GM12878 (cell line): ENCODE measurements around the gene TNKS1BP1. TPM values are rescaled to one million over a fixed set of nuclear protein-coding genes. Genes with fewer than 3 reads are reported as not detected.

ENCODE experiments used
- ATAC-seq: fragments of 200-7000 bp; cut with Tn5 transposase; 3 replicates; pipeline ENCODE4 v1.9.1; 2020; ENCODE audit warnings: mild to moderate bottlenecking, moderate library complexity
- BruUV-seq: library from RNA; stranded (reverse); fragments of 400-500 nt; replicated peaks from 2 replicates; lab custom pipeline; 2021; lab: Mats Ljungman, UMichigan
- CTCF ChIA-PET: fragments of 300-600 bp; sonication (Branson Sonifier 250); formaldehyde crosslinking; extraction: SDS; loops from one replicate; lab custom pipeline; 2021; ENCODE audit warnings: inconsistent platforms; lab: Yijun Ruan, JAX
- POLR2A ChIA-PET: fragments of 350-600 bp; formaldehyde crosslinking; extraction: SDS; loops from one replicate; lab custom pipeline; 2021; ENCODE audit warnings: inconsistent platforms; lab: Charles Lee
- RAD21 ChIA-PET: fragments of 300-600 bp; sonication (Branson Sonifier 250); formaldehyde crosslinking; loops from one replicate; lab custom pipeline; 2023; ENCODE audit warnings: antibody characterized with exemption; ENCODE audit not compliant: unreplicated experiment; lab: Charles Lee
- SMC1A ChIA-PET: fragments of 300-600 bp; sonication (Branson Sonifier 250); formaldehyde crosslinking; loops from one replicate; lab custom pipeline; 2023; ENCODE audit not compliant: unreplicated experiment, uncharacterized antibody; lab: Charles Lee
- DNase-seq: peaks from one replicate; pipeline ENCODE4 v3.0.0-alpha.2; 2011; ENCODE audit warnings: low read depth, low spot score
- FAIRE-seq: peaks from 3 replicates; lab custom pipeline; 2011; peaks lifted over from hg19 to GRCh38; lab: Jason Lieb, UNC
- H2AFZ ChIP-seq: 2 replicates; pipeline ENCODE4 v1.6.0; 2011; ENCODE audit warnings: low read depth, low read length, control low read depth; ENCODE audit not compliant: control insufficient read depth
- H3K27ac ChIP-seq: 2 replicates; pipeline ENCODE4 v1.5.1; 2011; ENCODE audit warnings: control low read depth; ENCODE audit not compliant: control insufficient read depth, insufficient read depth
- H3K27me3 ChIP-seq, 2 experiments: replicated peaks in 1 of 2; 2 replicates each; pipeline versions ENCODE4 v1.6.0 to v1.6.1; 2011; ENCODE audit warnings: low read length in 1 of 2; ENCODE audit not compliant: control insufficient read depth in 2 of 2, insufficient read depth in 2 of 2
- H3K36me3 ChIP-seq, 2 experiments: 2 replicates each; pipeline ENCODE4 v1.5.1; 2011; ENCODE audit warnings: low read length in 1 of 2; ENCODE audit not compliant: control insufficient read depth in 2 of 2, insufficient read depth in 2 of 2
- H3K4me1 ChIP-seq: 2 replicates; pipeline ENCODE4 v1.6.1; 2011; ENCODE audit warnings: mild to moderate bottlenecking, low read length, moderate library complexity, mixed read lengths; ENCODE audit not compliant: control insufficient read depth, insufficient read depth
- H3K4me2 ChIP-seq: 2 replicates; pipeline ENCODE4 v1.6.0; 2011; ENCODE audit warnings: control low read depth; ENCODE audit not compliant: control insufficient read depth, insufficient read depth
- H3K4me3 ChIP-seq: fragments of 200-600 bp; sonication (generic); 2 replicates; pipeline ENCODE4 v1.5.1; 2016
- H3K79me2 ChIP-seq: 2 replicates; pipeline ENCODE4 v1.6.0; 2011; ENCODE audit warnings: low read length; ENCODE audit not compliant: control insufficient read depth, insufficient read depth
- H3K9ac ChIP-seq: 2 replicates; pipeline ENCODE4 v1.8.0; 2011; ENCODE audit warnings: low read length, control low read depth, mixed read lengths; ENCODE audit not compliant: control insufficient read depth, insufficient read depth
- H3K9me3 ChIP-seq: replicated peaks from 3 replicates; pipeline ENCODE4 v1.5.1; 2011; ENCODE audit warnings: mild to moderate bottlenecking, low read length; ENCODE audit not compliant: control insufficient read depth, insufficient read depth
- H4K20me1 ChIP-seq: 2 replicates; pipeline ENCODE4 v1.6.0; 2011; ENCODE audit not compliant: control insufficient read depth, insufficient read depth
- BACH1 ChIP-seq: fragments of 450-650 bp; IDR thresholded peaks from 2 replicates; pipeline ENCODE4 v1.6.1; 2017; ENCODE audit warnings: mild to moderate bottlenecking, borderline replicate concordance
- EP300 ChIP-seq, 2 experiments: fragments of 150-350 bp in 1 of 2; IDR thresholded peaks; 2 replicates each; pipeline ENCODE4 v1.6.1; 2011 to 2012; ENCODE audit warnings: low read depth in 2 of 2, low read length in 2 of 2, borderline replicate concordance in 1 of 2, improper control_type of control experiment in 1 of 2, inconsistent platforms in 1 of 2; ENCODE audit not compliant: control insufficient read depth in 1 of 2
- MYC ChIP-seq: IDR thresholded peaks from 2 replicates; pipeline ENCODE4 v1.6.1; 2011; ENCODE audit warnings: mild to moderate bottlenecking, low read length, moderate library complexity, inconsistent platforms; ENCODE audit not compliant: insufficient read depth, insufficient replicate concordance, insufficient read length, severe bottlenecking
- NFYB ChIP-seq: IDR thresholded peaks from 2 replicates; pipeline ENCODE4 v1.6.1; 2011; ENCODE audit warnings: low read depth, mild to moderate bottlenecking, low read length, improper control_type of control experiment, moderate library complexity; ENCODE audit not compliant: insufficient read depth
- RAD21 ChIP-seq: IDR thresholded peaks from 2 replicates; pipeline ENCODE4 v1.6.1; 2011; ENCODE audit warnings: mild to moderate bottlenecking, low read depth, low read length, moderate library complexity; ENCODE audit not compliant: insufficient read depth
- SMC3 ChIP-seq: IDR thresholded peaks from 2 replicates; pipeline ENCODE4 v1.6.1; 2011; ENCODE audit warnings: low read length, improper control_type of control experiment, borderline replicate concordance
- TCF7 ChIP-seq: IDR thresholded peaks from 2 replicates; pipeline ENCODE4 v1.6.1; 2014; ENCODE audit warnings: antibody characterized with exemption, borderline replicate concordance
- ZNF274 ChIP-seq: IDR thresholded peaks from one replicate; pipeline ENCODE4 v1.8.0; 2011; ENCODE audit not compliant: insufficient read length, insufficient read depth
- WGBS: methylation state at CpG from one replicate; pipeline ENCODE4 v1.1.6; 2016; ENCODE audit warnings: low lambda C conversion rate; ENCODE audit not compliant: insufficient replicate concordance, insufficient coverage; ENCODE audit errors: missing lambda C conversion rate; 5-methylcytosine and 5-hydroxymethylcytosine counted together
- in situ Hi-C: fragments of 300-500 bp; cut with MboI; formaldehyde crosslinking; loops from 9 replicates; pipeline ENCODE4 v1.14.3; 2018; ENCODE audit warnings: mixed read lengths
- intact Hi-C: fragments of 100-400 bp; cut with micrococcal nuclease; formaldehyde crosslinking; loops from one replicate; pipeline ENCODE4 v1.14.2; 2022; ENCODE audit not compliant: unreplicated experiment
- polyA plus RNA-seq, 11 experiments: library from polyadenylated mRNA; depleted of rRNA in 4 of 11; unstranded in 6 of 11; stranded (reverse) in 5 of 11; fragments of >200 nt; fragmentation: Nextera tagmentation in 4 of 11; fragmentation: Illumina TruSeq in 1 of 11; extraction: Ambion mirVana in 4 of 11; extraction: Trizol in 1 of 11; gene quantifications; 1 replicate in 1 of 11; 2 replicates in 10 of 11; pipeline versions ENCODE4 v1.2.1 to v1.2.3, GENCODE V29; 2011 to 2016; ENCODE audit warnings: inconsistent platforms in 2 of 11, missing spikeins in 2 of 11, low read depth in 1 of 11
- total RNA-seq, 4 experiments: library from RNA; depleted of rRNA in 3 of 4; stranded (reverse); fragments of >200 nt in 3 of 4; fragmentation: Illumina TruSeq in 1 of 4; extraction: Trizol in 1 of 4; gene quantifications; 2 replicates each; pipeline versions ENCODE4 v1.2.1 to v1.2.3, GENCODE V29; 2013 to 2021
- TF ChIP-seq, protein P1 (sequence below): fragments of 450-650 bp; IDR thresholded peaks from 2 replicates; pipeline ENCODE4 v1.6.1; 2016; ENCODE audit warnings: mild to moderate bottlenecking, moderate library complexity, borderline replicate concordance
- TF ChIP-seq, protein P2 (sequence below): IDR thresholded peaks from 2 replicates; pipeline ENCODE4 v1.6.1; 2012; ENCODE audit warnings: low read length, inconsistent platforms

Gene TNKS1BP1
- total and polyA plus RNA-seq, 10 of the 15 experiments (the other 5 are each of a cell fraction or from before 2014, with no cell fraction given) = 0.26 to 15.8 (median 4.3) TPM

DNA sequence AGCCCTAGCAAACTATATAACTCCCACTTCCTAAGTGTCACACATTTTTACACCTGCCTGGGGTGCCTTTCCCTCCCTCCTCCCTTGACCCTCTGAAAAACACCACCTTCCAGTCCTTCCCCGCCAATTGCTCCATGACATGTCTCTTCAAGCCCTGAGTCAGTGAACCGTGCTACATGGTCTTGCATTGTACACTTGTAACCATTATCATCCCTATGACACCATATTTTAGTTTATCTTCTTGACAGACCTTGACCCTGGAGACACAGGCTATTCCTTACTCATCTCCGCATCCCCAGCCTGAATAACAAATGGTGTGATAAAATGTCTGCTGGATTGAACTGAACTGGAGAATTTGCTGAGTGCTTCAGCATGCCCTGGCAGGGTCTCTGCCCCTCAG is 36.9 kb downstream of the TNKS1BP1 start:
- Histone ChIP-seq H3K4me2 (no peak overlapping the region), H3K79me2 (no peaks in the 10 kb centered on the region), H3K4me1 (no peaks in the 10 kb centered on the region), H2AFZ (no peak overlapping the region), H3K4me3 (no peak overlapping the region), H3K9me3 (no peaks in the 10 kb centered on the region; the same call in 2 of the 3 replicates), H4K20me1 (no peaks in the 10 kb centered on the region), H3K9ac (no peak overlapping the region), H3K27me3 (peaks cover 2 to 3% of the 10 kb centered on the region in 2 experiments; a peak in 2 of 4 replicates), H3K27ac (no peak overlapping the region), H3K36me3 (no peaks in the 10 kb centered on the region)
- in situ Hi-C loops = no loop called here
- 69% methylated on average over 3 of the region's 3 CpGs for WGBS
- RAD21 ChIA-PET = no interaction called here
- SMC1A ChIA-PET = no interaction called here
- POLR2A ChIA-PET = no interaction called here
- ATAC-seq = no peak
- intact Hi-C loops = no loop called here
- CTCF ChIA-PET = no interaction called here
- BruUV-seq = no TSS peak
- DNase-seq = no peak
- FAIRE-seq = no peak
- TF ChIP-seq RAD21 (no peak), SMC3 (no peak)

DNA sequence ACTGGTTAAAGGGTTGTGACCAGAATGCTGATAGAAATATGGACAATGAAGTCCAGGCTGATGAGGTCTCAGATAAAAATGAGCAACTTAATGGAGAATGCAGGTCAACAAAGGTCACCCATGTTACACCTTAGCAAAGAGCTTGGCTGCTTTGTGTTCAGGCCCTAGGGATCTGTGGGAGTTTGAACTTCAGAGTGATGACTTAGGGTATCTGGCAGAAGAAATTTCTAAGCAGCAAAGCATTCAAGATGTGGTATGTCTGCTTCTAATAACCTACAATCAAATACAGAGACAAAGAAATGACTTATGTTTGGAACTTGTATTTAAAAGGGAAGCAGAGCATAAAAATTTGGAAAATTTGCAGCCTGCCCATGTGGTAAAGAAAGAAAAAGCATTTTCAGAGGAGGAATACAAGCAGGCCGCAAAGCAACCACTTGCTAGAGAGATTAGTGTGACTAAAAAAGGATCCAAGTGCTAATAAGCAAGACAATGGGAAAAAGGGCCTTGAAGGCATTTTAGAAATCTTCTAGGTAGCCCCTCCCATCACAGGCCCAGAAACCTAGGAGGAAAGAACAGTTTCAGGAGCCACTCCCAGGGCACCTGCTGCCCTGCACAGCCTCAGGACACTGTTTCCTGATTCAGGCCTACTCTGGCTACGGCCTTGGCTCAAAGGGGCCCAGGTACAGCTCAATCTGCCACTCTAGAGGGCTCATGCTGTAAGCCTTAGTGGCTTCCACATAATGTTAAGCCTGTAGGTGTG is 41.3 kb downstream of the TNKS1BP1 start:
- no TSS peak for BruUV-seq
- H3K4me1 ChIP-seq = no peaks in the 10 kb centered on the region
- no peak overlapping the region for H3K4me2 ChIP-seq
- no peak overlapping the region for H3K4me3 ChIP-seq
- intact Hi-C loops = no loop called here
- H3K79me2 ChIP-seq = no peaks in the 10 kb centered on the region
- ChIA-PET SMC1A (no interaction called here), POLR2A (no interaction called here), RAD21 (no interaction called here), CTCF (no interaction called here)
- WGBS = 44% methylated on average over 2 of the region's 2 CpGs
- no peaks in the 10 kb centered on the region; the same call in 2 of the 3 replicates for H3K9me3 ChIP-seq
- H4K20me1 ChIP-seq = no peaks in the 10 kb centered on the region
- no peak for DNase-seq
- no peak for FAIRE-seq
- no peak overlapping the region for H2AFZ ChIP-seq
- no peak overlapping the region for H3K27ac ChIP-seq
- H3K27me3 ChIP-seq = peaks cover 0 to 2% of the 10 kb centered on the region in 2 experiments; a peak in 3 of 4 replicates
- in situ Hi-C loops = no loop called here
- ATAC-seq = no peak
- no peak overlapping the region for H3K9ac ChIP-seq
- H3K36me3 ChIP-seq = no peaks in the 10 kb centered on the region
- TF ChIP-seq, protein P1, sequence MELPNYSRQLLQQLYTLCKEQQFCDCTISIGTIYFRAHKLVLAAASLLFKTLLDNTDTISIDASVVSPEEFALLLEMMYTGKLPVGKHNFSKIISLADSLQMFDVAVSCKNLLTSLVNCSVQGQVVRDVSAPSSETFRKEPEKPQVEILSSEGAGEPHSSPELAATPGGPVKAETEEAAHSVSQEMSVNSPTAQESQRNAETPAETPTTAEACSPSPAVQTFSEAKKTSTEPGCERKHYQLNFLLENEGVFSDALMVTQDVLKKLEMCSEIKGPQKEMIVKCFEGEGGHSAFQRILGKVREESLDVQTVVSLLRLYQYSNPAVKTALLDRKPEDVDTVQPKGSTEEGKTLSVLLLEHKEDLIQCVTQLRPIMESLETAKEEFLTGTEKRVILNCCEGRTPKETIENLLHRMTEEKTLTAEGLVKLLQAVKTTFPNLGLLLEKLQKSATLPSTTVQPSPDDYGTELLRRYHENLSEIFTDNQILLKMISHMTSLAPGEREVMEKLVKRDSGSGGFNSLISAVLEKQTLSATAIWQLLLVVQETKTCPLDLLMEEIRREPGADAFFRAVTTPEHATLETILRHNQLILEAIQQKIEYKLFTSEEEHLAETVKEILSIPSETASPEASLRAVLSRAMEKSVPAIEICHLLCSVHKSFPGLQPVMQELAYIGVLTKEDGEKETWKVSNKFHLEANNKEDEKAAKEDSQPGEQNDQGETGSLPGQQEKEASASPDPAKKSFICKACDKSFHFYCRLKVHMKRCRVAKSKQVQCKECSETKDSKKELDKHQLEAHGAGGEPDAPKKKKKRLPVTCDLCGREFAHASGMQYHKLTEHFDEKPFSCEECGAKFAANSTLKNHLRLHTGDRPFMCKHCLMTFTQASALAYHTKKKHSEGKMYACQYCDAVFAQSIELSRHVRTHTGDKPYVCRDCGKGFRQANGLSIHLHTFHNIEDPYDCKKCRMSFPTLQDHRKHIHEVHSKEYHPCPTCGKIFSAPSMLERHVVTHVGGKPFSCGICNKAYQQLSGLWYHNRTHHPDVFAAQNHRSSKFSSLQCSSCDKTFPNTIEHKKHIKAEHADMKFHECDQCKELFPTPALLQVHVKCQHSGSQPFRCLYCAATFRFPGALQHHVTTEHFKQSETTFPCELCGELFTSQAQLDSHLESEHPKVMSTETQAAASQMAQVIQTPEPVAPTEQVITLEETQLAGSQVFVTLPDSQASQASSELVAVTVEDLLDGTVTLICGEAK = no peak
- TF ChIP-seq TCF7 (no peak), RAD21 (no peak), ZNF274 (no peak), MYC (no peak), EP300 (IDR thresholded peaks at IDR 0.05; ENCODE audit: borderline replicate concordance in 1 of 2, control insufficient read depth in 1 of 2, low read depth in 2 of 2, low read length in 2 of 2) (no peak), BACH1 (no peak), NFYB (no peak)
- TF ChIP-seq, protein P2, sequence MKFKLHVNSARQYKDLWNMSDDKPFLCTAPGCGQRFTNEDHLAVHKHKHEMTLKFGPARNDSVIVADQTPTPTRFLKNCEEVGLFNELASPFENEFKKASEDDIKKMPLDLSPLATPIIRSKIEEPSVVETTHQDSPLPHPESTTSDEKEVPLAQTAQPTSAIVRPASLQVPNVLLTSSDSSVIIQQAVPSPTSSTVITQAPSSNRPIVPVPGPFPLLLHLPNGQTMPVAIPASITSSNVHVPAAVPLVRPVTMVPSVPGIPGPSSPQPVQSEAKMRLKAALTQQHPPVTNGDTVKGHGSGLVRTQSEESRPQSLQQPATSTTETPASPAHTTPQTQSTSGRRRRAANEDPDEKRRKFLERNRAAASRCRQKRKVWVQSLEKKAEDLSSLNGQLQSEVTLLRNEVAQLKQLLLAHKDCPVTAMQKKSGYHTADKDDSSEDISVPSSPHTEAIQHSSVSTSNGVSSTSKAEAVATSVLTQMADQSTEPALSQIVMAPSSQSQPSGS = no peak
